HCT116 (cell line): Measurements from ENCODE around the gene MYH6. TPM values are rescaled to one million over a fixed set of nuclear protein-coding genes. Genes with fewer than 3 reads are reported as not detected.

Experiments used
- ATAC-seq: fragments of 200-7000 bp; cut with Tn5 transposase; 2 replicates; pipeline ENCODE4 v1.9.1; 2020; ENCODE audit warnings: mild to moderate bottlenecking, moderate library complexity
- BruUV-seq: library from RNA; stranded (reverse); fragments of 400-500 nt; replicated peaks from 2 replicates; lab custom pipeline; 2021; lab: Mats Ljungman, UMichigan
- CTCF ChIA-PET: fragments of 300-600 bp; sonication (Branson Sonifier 250); formaldehyde crosslinking; loops from one replicate; lab custom pipeline; 2021; ENCODE audit warnings: antibody characterized with exemption; lab: Charles Lee
- POLR2A ChIA-PET: fragments of 300-600, 350-600 bp; sonication (Branson Sonifier 250); formaldehyde crosslinking; loops from one replicate; lab custom pipeline; 2021; ENCODE audit warnings: antibody characterized with exemption; lab: Charles Lee
- RAD21 ChIA-PET, 2 experiments: fragments of 300-600 bp; sonication (Branson Sonifier 250); formaldehyde crosslinking; loops; one replicate each; lab custom pipeline; 2023; ENCODE audit warnings: low total read pairs in 2 of 2; ENCODE audit not compliant: uncharacterized antibody in 2 of 2, unreplicated experiment in 2 of 2, low non-redundant PET in 1 of 2; lab: Charles Lee
- DNase-seq: peaks from one replicate; pipeline ENCODE4 v3.0.0-alpha.2; 2010; ENCODE audit warnings: low read depth, low spot score
- H2AFZ ChIP-seq: fragments of 200-600 bp; shearing (Covaris generic), sonication (generic); 2 replicates; pipeline ENCODE4 v1.6.1; 2017; ENCODE audit warnings: low read depth, mixed run types, mixed read lengths, antibody characterized with exemption, low read length; ENCODE audit not compliant: poor library complexity, severe bottlenecking
- H3K27ac ChIP-seq: 2 replicates; pipeline ENCODE4 v1.5.1; 2012; ENCODE audit warnings: low read depth, low read length
- H3K27me3 ChIP-seq: fragments of 200-600 bp; sonication (generic); 2 replicates; pipeline ENCODE4 v1.6.1; 2016; ENCODE audit warnings: mixed run types, low read length, mixed read lengths; ENCODE audit not compliant: insufficient read depth
- H3K36me3 ChIP-seq, 2 experiments: fragments of 200-500 bp in 1 of 2; fragments of 200-600 bp in 1 of 2; sonication (Bioruptor generic) in 1 of 2; sonication (generic) in 1 of 2; 2 replicates each; pipeline versions ENCODE4 v1.5.1 to v1.6.1; 2014 to 2016; ENCODE audit warnings: low read length in 2 of 2, inconsistent platforms in 1 of 2, mixed read lengths in 1 of 2, mixed run types in 1 of 2; ENCODE audit not compliant: insufficient read depth in 2 of 2, control insufficient read depth in 1 of 2
- H3K4me1 ChIP-seq, 2 experiments: fragments of 200-600 bp in 1 of 2; sonication (generic) in 1 of 2; 2 replicates each; pipeline versions ENCODE4 v1.5.1 to v1.6.1; 2012 to 2017; ENCODE audit warnings: low read length in 2 of 2, inconsistent platforms in 1 of 2, mild to moderate bottlenecking in 1 of 2, mixed read lengths in 1 of 2, mixed run types in 1 of 2, moderate library complexity in 1 of 2; ENCODE audit not compliant: insufficient read depth in 2 of 2, control insufficient read depth in 1 of 2
- H3K4me2 ChIP-seq: fragments of 200-600 bp; sonication (generic); 2 replicates; pipeline ENCODE4 v1.6.1; 2017; ENCODE audit warnings: mixed run types, low read length, mixed read lengths
- H3K4me3 ChIP-seq, 2 experiments: fragments of 200-600 bp in 1 of 2; sonication (generic) in 1 of 2; replicated peaks in 1 of 2; 2 replicates each; pipeline ENCODE4 v1.5.1; 2011 to 2016; ENCODE audit warnings: low read length in 2 of 2, control low read depth in 1 of 2, low read depth in 1 of 2, mild to moderate bottlenecking in 1 of 2, mixed read lengths in 1 of 2, mixed run types in 1 of 2
- H3K79me2 ChIP-seq: fragments of 200-600 bp; sonication (generic); 2 replicates; pipeline ENCODE4 v1.6.1; 2017; ENCODE audit warnings: mild to moderate bottlenecking, mixed run types, low read length, moderate library complexity, mixed read lengths; ENCODE audit not compliant: insufficient read depth
- H3K9ac ChIP-seq: fragments of 200-600 bp; sonication (generic); 2 replicates; pipeline ENCODE4 v1.6.1; 2016; ENCODE audit warnings: low read length, mixed read lengths
- H3K9me2 ChIP-seq: fragments of 200-600 bp; sonication (generic), shearing (Covaris generic); 2 replicates; pipeline ENCODE4 v1.6.1; 2017; ENCODE audit warnings: mixed run types, mild to moderate bottlenecking, moderate library complexity; ENCODE audit not compliant: insufficient read depth
- H3K9me3 ChIP-seq, 2 experiments: fragments of 200-500 bp in 1 of 2; fragments of 200-600 bp in 1 of 2; sonication (Bioruptor generic) in 1 of 2; sonication (generic) in 1 of 2; 2 replicates each; pipeline ENCODE4 v1.6.1; 2014 to 2017; ENCODE audit warnings: low read length in 2 of 2, mixed read lengths in 2 of 2, inconsistent platforms in 1 of 2, low read depth in 1 of 2, mild to moderate bottlenecking in 1 of 2, mixed run types in 1 of 2, moderate library complexity in 1 of 2; ENCODE audit not compliant: control insufficient read depth in 1 of 2, insufficient read depth in 1 of 2
- H4K20me1 ChIP-seq: fragments of 200-600 bp; sonication (generic), shearing (Covaris generic); 2 replicates; pipeline ENCODE4 v1.6.1; 2017; ENCODE audit warnings: mixed run types, mild to moderate bottlenecking, moderate library complexity; ENCODE audit not compliant: insufficient read depth
- CEBPB ChIP-seq: IDR thresholded peaks from 2 replicates; pipeline ENCODE4 v1.6.1; 2012; ENCODE audit warnings: low read depth
- ELF1 ChIP-seq: IDR thresholded peaks from 2 replicates; pipeline ENCODE4 v1.6.1; 2012; ENCODE audit warnings: low read depth, borderline replicate concordance
- EZH2 ChIP-seq: fragments of 200-600 bp; sonication (generic); IDR thresholded peaks from 2 replicates; pipeline ENCODE4 v1.6.1; 2017; ENCODE audit warnings: antibody characterized with exemption, mixed run types
- EZH2phosphoT487 ChIP-seq: fragments of 200-600 bp; IDR thresholded peaks from 2 replicates; pipeline ENCODE4 v1.6.1; 2018; ENCODE audit warnings: antibody characterized with exemption, borderline replicate concordance
- JUND ChIP-seq: IDR thresholded peaks from 2 replicates; pipeline ENCODE4 v1.6.1; 2012
- RAD21 ChIP-seq: IDR thresholded peaks from 2 replicates; pipeline ENCODE4 v1.6.1; 2012; ENCODE audit warnings: low read depth, mild to moderate bottlenecking
- SRF ChIP-seq: IDR thresholded peaks from 2 replicates; pipeline ENCODE4 v1.6.1; 2012; ENCODE audit warnings: low read depth
- ZFX ChIP-seq: fragments of 450-650 bp; IDR thresholded peaks from 2 replicates; pipeline ENCODE4 v1.6.1; 2017
- ZNF274 ChIP-seq: fragments of 200-500 bp; sonication (Bioruptor generic); IDR thresholded peaks from 2 replicates; pipeline ENCODE4 v1.6.1; 2014; ENCODE audit warnings: mild to moderate bottlenecking, low read depth, low read length, inconsistent platforms
- intact Hi-C: fragments of 100-400 bp; cut with micrococcal nuclease; formaldehyde crosslinking; loops from 2 replicates; pipeline ENCODE4 v1.10.0; 2022
- total RNA-seq: library from RNA; stranded (reverse); gene quantifications from one replicate; pipeline ENCODE4 v1.2.1, GENCODE V29; 2021; ENCODE audit not compliant: unreplicated experiment

MYH6 gene
- total RNA-seq, 1 experiment from 2014 or later = not detected

DNA sequence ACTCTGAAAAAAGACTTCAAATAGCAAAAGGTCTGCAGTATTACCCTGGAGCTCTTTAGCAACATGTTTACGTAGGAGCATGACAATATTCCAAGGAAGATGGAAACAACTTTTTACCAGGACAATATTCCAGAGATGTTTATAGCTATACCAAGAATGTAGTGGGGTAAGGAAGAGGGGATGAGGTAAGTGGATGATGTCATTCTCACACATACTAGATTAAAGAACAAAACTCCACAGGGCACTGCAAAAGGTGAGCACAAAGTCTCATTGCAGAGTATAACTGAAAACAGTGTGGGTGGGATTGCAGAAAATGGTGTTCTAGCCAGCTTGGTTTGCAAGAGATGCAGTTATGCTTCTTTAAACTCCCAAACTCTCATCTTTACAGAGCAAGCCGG is 22.8 kb downstream of the MYH6 start:
- ATAC-seq (no peak), DNase-seq (no peak)
- H3K79me2 ChIP-seq = no peaks in the 10 kb centered on the region
- no peaks in the 10 kb centered on the region for H3K4me1 ChIP-seq
- ChIA-PET CTCF (interaction anchor here (1.1 kb wide), 1 partner anchor 59 kb away, joined by 3 read pairs; no protein-coding TSS in a partner anchor), RAD21 (no interaction called here), POLR2A (no interaction called here)
- no peaks in the 10 kb centered on the region for H3K9me3 ChIP-seq
- intact Hi-C loops = no loop called here
- H3K27ac ChIP-seq = no peak overlapping the region
- no peak overlapping the region for H3K4me2 ChIP-seq
- no peak overlapping the region for H3K4me3 ChIP-seq
- H3K27me3 ChIP-seq = 0 out of 2 replicates have a peak, but pooled peaks cover 5% of the 10 kb centered on the region
- H4K20me1 ChIP-seq = no peaks in the 10 kb centered on the region
- no peaks in the 10 kb centered on the region for H3K9me2 ChIP-seq
- TF ChIP-seq JUND = no peak
- H3K36me3 ChIP-seq = no peaks in the 10 kb centered on the region
- H3K9ac ChIP-seq = no peak overlapping the region
- no TSS peak for BruUV-seq
- H2AFZ ChIP-seq = no peak overlapping the region

DNA sequence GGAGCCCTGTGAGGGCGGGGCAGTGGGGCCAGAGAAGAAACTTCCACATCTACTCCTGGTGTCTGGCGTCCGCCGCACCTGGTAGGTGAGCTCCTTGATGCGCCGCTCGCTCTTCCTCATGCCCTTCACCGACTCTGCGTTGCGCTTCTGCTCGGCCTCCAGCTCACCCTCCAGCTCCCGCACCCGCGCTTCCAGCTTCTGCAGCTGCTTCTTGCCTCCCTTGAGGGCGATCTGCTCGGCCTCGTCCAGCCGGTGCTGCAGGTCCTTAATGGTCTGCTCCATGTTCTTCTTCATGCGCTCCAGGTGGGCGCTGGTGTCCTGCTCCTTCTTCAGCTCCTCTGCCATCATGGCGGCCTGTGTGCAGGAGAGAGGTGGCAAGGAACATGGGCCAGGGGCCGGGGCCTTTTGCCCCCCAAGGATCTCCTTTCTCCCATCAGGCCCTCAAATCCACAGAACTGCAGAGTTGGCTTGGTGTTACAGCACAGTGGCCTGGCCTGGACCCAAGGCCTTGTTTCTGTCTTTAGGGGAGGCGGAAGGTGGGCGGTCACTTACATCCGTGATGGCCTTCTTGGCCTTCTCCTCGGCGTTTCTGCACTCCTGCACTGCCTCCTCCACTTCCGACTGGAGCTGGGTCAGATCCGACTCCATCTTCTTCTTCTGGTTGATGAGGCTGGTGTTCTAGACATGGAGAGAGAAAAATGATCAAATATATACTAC is 23.6 kb downstream of the MYH6 start:
- RAD21 ChIA-PET = no interaction called here
- CTCF ChIA-PET = interaction anchor here (1.1 kb wide), 1 partner anchor 58 kb away, joined by 3 read pairs; no protein-coding TSS in a partner anchor
- TF ChIP-seq ZNF274 (no peak), ZFX (no peak), SRF (no peak), CEBPB (no peak), EZH2phosphoT487 (no peak), ELF1 (no peak), EZH2 (no peak), RAD21 (no peak)
- Histone ChIP-seq H3K79me2 (no peaks in the 10 kb centered on the region), H3K4me2 (no peak overlapping the region), H3K4me1 (no peaks in the 10 kb centered on the region), H3K9me3 (no peaks in the 10 kb centered on the region), H3K36me3 (no peaks in the 10 kb centered on the region), H2AFZ (no peak overlapping the region), H4K20me1 (no peaks in the 10 kb centered on the region), H3K4me3 (no peak overlapping the region), H3K27ac (no peak overlapping the region), H3K9ac (no peak overlapping the region), H3K9me2 (no peaks in the 10 kb centered on the region), H3K27me3 (0 out of 2 replicates have a peak, but pooled peaks cover 6% of the 10 kb centered on the region)
- BruUV-seq = no TSS peak
- intact Hi-C loops = loop anchor here (5.0 kb wide), 1 partner anchor 262 kb away; no protein-coding TSS in a partner anchor
- POLR2A ChIA-PET = no interaction called here
- DNase-seq (no peak), ATAC-seq (no peak)
